GM21381 (cell line): ENCODE data around the gene ZNF831.
A peak's percentile ranks its signal among the peaks of the same experiment; 100 is the strongest.

Source experiments
- ATAC-seq: cut with Tn5 transposase; IDR thresholded peaks from one replicate; pipeline ENCODE4 v1.9.1; 2021; ENCODE audit warnings: mild to moderate bottlenecking, moderate library complexity; ENCODE audit not compliant: unreplicated experiment

Gene ZNF831

DNA sequence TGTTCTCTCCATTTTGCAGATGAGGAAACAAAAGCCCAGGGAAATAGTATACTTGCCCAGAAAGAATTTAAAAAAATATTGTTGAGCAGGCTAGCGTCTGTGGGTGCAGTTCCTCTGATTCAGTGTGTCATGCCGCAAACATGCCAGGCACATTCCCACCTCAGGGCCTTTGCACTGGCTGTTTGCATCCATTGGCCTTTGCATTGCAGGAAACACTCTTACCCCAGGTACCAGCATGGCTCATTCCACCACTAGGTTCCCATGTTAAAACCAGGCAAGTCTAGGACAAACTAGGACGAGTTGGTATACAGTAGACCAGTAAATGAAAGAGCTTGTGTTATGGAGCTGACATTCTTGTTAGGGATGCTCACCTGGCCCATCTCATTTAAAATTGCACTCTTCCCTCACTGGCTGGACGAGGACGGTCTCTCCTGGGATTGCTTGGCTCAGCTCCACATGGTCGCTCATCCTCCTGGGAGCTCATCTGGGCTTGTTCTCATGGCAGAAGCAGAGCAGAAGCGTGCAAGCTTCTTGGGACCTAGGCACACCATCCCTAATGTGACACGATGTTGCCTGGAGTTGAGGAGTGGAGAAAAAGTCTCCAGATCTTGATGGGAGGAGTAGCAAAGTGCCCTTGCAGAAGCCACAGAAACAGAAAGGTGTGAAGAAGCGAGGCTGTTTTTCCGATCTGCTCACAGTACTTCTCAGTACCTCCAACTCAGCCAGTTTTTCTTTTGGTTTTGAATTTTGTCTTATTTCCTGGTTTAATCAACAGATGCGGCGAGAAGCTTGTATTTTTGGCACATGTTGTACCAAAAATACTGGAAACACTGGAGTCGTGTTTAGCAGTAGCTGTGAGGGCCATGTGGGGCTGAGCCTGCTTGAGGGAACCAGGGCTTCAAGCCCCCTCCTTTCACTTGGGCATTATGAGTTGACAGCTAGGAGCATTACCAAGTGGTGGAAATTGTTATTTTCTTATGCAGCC, 13.9 kb downstream of the ZNF831 start:
- ATAC-seq: peak; percentile 55

DNA sequence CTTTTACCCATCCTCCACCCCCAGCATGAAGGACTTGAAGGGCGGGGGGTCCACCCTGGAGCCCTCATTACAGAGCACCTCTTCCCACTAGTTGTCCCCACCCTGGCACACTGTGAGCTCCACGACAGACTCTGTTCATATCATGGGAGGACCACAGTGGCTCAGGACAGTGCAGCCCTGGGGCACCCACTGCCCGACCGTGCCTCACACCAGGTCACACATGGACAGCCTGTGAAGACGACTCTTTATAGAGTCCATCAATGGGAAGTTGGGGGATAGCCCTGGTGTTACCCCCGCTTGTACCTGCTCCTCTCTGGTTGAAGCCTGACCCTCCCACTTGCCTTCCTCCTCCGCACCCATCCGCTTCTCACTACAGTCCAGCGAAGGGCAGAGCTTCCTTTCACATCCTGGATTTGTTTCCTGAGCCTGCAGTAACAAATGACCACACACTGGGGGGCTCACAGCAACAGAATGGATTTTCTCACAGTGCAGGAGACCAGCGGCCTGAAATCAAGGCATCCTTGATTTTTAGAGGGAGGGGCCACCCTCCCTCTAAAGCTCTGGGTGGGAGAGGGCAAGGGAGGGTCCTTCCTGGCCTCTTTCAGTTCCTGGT, 15.5 kb downstream of the ZNF831 start:
- ATAC-seq: no peak

DNA sequence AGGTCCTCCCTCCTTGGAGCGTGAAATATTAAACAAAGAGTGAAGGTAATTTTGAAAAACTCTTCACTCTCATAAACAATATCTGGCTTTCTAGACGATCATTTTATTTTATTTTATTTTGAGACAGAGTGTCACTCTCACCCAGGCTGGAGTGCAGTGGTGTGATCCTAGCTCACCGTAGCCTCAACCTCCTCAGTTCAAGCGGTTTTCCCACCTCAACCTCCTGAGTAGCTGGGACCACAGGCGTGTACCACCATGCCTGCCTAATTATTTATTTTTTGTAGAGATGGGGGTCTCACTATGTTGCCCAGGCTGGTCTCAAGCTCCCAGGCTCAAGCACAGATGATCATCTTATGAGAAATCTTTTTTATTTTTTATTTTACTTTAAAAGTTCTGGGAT, 16.4 kb downstream of the ZNF831 start:
- ATAC-seq: no peak

DNA sequence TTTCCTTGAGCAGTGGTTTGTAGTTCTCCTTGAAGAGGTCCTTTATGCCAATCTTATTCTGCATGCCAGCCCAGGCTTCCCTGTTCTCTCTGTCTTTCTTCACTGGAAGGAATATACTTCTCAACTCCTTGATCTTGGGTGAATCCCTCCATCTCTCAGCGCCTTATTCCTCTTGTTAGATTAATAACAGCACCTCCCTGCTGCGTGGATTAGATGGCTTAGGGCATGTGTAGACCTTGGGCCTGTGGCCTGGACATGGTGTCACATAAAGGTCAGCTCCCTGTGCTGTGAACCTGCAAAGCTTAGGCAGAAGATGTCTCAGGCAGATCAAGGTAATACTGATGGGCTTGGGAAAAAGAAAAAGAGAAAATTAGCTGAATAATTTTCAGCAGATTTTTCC, 18.3 kb downstream of the ZNF831 start:
- ATAC-seq: no peak

DNA sequence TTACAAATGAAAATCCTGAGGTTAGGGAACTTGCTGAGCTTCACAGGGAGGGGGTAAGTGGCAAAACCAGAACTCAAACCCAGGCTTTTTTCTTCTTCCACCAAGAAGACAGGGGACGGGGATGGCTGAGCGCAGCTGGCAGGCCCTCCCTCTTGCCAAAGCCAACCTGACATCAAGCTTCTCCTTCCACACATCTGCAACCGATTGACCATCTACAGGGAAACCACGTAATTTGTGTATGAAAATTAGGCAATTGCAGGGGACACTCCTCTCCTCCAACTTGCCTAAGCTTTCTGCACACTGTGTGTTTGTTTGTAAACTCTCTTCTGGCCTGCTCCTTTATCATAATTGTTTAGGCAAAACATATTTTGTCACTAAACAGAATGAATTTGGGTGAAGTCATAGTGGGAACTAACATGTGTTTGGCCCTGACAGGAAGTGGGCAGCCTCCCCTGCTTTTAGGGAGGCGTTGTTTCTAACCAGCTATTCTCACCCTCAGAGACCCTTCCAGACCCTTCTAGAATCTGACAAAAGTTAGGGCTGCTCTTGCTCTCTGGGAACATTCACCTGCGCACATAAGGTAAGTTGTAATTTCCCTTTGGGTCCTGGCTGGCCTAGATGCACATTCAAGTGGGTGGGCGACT, 18.9 kb downstream of the ZNF831 start:
- ATAC-seq: no peak

DNA sequence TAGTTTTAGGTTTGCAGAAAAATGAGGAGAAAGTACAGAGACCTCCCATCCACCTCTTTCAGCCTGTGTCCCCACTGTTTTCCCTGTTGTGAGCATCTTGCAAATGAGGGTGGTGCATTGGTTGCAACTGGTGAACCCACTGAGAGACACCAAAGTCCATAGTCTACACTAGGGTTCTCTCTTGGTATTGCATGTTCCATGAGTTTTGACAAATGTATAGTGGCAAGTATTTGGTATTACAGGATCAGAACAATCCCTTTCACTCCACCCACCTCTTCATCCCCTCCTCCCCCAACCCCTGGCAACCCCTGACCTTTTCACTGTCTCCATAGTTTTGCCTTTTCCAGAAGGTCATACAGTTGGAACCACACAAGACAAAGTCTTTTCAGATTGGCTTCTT, 20.1 kb downstream of the ZNF831 start:
- ATAC-seq: no peak

DNA sequence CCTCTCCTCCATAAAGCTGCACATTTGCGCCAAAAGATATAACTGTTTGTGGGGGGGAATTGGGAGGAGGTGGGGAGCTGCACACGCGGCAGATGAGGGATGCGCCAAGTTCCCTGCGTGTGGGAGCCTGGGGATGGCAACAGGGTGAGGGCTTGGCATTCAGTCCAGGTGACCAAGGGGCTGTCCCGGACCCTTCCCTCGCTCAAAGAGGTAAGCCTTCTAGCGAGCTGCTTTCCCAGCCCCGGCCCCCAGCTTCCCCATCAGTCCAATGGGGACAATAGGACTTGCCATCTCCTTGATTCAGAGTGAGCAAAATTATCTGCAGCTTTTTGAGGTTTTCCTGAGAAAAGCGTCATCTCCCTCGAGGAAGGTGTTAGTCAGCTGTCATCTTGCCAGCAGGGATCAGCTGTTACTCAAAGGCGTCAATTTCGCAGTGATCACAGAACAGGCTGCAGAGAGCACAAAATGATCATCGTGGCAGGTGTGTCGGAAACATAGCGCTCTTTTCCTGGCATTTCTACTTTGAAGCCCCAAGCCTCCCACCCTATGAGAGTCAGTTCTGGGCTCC, 21.3 kb downstream of the ZNF831 start:
- ATAC-seq: no peak

DNA sequence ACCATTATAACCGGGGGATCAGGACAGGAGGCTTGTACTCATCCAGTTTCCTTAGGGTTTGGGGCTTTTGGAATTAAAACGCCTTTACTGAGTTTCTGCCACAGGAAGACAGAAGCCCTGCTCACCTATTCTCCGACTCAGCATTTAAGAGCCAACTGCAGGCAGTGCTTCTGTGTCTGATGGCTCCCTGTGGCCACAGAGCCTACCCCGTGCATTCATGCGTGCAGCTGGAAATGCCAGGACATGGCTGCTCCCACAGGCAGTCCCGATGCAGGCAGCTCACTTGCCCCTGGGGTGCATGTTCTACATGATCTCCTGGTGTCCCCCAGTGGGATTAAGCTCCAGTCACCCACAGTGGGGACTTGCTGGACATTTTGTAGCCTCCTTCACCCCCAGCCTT, 22.2 kb downstream of the ZNF831 start:
- no peak for ATAC-seq

DNA sequence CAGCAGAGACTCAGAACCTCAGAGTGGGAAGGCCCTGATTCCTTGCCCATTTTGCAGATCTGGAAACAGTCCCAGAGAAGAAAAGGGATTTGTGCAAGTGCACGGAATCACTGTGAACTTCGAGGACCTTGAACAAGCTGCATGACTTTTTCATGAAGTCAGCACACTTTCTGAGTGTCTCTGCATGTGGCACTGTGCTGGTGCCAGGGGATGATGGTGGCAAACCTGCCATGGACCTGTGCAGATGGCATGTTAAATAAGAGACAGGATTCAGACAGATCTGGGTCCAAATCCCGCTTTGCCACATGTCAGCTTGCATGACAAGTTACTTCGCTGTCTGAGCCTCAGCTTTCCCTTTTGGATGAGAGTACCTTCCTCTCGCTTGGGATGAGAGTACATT, 26.8 kb downstream of the ZNF831 start:
- ATAC-seq: no peak

DNA sequence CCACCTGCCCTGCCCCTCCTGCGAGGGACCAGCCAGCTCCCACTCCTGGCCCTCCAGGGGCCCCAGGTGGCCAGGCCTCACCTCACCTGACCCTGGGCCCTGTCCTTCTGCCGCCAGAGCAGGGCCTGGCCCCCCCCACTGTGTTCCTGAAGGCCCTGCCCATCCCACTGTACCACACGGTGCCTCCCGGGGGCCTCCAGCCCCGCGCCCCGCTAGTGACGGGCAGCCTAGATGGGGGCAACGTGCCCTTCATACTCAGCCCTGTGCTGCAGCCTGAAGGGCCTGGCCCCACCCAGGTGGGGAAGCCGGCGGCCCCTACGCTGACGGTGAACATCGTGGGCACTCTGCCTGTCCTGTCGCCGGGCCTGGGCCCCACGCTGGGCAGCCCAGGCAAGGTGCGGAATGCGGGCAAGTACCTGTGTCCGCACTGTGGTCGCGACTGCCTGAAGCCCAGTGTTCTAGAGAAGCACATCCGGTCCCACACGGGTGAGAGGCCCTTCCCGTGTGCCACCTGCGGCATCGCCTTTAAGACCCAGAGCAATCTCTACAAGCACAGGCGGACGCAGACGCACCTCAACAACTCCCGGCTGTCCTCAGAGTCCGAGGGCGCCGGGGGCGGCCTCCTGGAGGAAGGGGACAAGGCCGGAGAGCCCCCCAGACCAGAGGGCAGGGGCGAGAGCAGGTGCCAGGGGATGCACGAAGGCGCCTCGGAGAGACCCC, 27.6 kb downstream of the ZNF831 start:
- ATAC-seq: no peak

DNA sequence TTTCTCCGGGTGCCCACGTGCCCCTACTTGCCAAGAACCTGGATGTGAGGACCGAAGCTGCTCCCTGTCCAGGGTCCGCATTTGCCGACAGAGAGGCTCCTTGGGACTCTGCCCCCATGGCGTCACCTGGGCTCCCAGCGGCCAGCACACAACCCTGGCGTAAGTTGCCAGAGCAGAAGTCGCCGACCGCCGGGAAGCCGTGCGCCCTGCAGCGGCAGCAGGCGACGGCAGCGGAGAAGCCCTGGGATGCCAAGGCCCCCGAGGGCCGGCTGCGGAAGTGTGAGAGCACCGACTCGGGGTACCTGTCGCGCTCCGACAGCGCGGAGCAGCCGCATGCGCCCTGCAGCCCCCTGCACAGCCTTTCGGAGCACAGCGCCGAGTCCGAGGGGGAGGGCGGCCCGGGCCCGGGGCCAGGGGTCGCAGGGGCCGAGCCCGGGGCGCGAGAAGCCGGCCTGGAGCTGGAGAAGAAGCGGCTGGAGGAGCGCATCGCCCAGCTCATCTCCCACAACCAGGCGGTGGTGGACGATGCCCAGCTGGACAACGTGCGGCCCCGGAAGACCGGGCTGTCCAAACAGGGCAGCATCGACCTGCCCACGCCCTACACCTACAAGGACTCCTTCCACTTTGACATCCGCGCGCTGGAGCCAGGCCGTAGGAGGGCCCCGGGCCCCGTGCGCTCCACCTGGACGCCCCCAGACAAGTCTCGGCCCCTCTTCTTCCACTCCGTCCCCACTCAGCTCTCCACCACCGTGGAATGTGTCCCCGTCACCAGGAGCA, 28.3 kb downstream of the ZNF831 start:
- no peak for ATAC-seq

DNA sequence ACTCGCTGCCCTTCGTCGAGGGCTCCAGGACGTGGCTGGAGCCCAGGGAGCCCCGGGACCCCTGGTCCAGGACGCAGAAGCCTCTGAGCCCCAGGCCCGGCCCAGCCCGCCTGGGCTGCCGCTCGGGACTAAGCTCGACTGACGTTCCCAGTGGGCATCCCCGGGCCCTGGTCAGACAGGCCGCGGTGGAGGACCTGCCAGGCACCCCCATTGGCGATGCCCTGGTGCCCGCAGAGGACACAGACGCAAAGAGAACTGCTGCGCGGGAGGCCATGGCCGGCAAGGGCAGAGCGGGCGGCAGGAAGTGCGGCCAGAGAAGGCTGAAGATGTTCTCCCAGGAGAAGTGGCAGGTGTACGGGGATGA, 28.9 kb downstream of the ZNF831 start:
- no peak for ATAC-seq

DNA sequence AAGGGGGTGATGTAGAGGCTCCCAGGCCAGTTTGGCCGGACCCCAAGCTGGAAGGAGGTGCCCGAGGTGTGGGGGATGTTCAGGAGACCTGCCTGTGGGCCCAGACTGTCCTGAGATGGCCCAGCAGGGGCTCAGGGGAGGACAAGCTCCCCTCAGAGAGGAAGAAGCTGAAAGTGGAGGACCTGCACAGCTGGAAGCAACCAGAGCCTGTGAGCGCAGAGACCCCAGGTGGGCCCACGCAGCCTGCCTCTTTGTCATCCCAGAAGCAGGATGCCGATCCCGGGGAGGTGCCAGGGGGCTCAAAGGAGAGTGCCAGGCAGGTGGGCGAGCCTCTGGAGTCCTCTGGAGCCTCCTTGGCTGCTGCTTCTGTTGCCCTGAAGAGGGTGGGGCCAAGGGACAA, 29.7 kb downstream of the ZNF831 start:
- no peak for ATAC-seq

DNA sequence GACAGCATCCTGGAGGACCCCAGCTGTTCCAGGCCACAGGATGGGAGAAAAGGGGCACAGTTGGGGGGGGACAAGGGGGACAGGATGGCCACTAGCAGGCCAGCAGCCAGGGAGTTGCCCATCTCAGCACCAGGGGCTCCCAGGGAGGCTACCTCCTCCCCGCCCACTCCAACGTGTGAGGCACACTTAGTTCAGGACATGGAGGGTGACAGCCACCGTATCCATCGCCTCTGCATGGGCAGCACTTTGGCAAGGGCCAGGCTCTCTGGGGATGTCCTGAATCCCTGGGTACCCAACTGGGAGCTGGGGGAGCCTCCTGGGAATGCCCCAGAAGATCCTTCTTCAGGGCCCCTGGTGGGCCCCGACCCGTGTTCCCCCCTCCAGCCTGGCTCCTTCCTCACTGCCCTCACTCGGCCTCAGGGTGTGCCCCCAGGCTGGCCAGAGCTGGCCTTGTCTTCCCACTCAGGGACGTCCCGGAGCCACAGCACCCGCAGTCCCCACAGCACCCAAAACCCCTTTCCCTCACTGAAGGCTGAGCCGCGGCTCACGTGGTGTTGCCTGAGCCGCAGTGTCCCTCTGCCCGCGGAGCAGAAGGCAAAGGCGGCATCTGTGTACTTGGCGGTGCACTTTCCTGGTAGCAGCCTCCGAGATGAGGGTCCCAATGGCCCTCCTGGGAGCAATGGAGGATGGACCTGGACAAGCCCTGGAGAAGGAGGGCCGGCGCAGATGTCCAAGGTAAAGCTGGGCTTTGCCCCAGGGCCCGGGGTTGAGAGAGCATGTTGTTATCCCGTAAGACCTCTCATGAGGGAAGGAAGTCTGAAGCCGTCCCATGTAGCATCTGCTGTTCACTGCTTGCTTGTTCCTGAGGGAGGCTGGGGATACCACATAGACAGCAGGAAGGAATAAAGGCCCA, 30.7 kb downstream of the ZNF831 start:
- no peak for ATAC-seq

DNA sequence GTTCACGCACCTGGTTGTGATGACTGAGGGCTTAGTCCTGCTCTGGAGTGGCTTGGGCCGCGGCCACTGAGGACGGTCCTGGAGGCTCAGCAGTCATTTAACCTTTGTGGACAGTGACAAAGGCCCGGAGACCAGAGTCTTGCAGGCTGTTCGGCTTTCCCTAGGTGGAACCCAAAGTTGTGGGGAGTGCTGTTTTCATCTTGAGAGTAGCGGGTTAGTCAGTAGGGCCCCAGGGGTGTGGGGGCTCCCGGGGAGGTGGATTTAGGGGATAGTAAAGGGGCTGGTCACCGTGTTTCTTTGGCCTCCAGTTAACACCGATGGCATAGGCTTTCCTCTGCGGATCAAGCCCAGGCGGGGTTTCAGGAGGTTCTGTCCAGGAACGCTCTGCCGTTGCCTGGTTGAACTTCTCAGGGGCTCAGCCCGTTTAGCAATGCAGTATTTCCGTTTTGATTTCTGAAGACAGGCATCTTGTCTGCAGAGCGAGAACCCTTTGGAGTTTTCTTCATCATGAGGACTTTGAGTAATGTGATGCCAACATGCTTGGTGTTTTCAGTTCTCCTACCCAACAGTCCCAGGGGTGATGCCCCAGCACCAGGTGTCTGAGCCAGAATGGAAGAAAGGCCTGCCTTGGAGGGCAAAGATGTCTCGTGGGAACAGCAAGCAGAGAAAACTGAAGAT, 31.8 kb downstream of the ZNF831 start:
- ATAC-seq: no peak

DNA sequence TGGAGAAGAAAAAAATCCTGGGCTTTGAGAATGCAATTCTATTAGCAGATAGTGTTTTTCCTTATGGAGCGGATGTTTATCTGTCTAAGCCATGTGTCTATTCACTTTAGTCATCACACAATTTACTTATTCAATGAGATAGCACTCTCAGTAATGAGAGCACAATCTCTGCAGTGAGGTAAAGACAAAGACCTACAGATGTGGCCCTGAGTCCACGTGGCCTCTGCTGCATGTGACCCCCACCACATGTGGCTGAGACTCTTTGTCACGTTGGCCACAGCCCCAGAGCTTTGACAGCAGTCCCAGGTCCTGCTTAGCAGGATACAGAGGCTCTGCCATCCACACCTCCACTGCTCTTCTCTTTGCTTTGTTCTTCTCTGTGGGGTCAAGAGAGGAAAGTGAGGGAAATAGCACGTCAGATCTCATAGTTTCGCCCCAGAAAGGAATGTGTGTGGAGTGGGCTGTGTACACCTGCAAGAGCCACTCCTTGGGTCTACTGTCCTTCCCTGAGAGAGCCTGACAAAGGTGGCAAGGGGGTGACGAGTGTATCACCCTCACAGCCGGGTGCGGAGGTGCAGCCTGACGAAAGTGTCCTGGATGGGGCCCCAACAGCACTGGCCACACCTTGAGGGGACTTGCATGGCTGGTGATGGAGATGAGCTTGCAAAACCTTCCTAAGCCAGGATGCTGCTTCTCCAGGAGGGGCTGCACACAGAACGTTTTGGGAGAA, 40.7 kb downstream of the ZNF831 start:
- ATAC-seq: no peak

DNA sequence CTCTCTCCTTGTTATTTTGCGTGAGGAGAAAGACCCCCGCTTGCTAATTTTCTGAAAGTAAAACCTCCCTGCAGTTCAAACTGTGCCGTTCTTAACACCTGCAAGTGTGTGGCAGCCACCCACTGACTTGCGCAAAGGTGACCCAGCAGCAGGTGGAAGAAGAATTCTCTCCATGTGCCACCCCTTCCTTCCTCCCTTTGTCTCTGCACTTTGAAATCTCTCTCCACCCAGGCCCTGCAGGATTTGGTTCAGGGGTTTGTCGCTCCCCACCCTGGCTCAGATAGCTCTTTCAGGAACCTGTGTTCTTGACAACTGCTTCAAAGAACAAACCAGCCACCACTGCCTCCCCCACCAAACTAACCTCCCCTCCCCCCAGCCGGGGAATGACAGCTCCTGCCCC, 41.4 kb downstream of the ZNF831 start:
- no peak for ATAC-seq

DNA sequence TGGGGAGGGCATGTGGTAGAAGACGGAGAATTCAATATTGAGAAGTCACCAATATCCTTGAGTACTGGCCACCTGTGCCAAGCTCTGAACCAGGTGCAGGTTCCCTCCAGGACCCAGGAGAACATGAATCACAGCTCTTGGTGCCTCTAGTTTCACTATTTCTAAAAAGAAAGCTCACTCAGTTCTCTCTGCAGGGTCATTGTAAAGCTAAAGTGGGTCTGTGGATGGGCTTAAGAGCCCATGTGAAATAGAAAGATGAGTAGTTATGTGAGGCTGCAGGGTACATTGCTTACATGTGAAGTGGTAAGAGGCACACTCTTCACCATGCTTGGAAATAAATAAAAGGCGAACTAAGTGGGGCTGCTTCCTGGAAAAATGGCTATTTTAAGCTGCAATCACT, 43.6 kb downstream of the ZNF831 start:
- ATAC-seq: no peak
